Fibroblast of lung (primary cell): Measurements from ENCODE around the gene KCTD13. TPM values are rescaled to one million over a fixed set of nuclear protein-coding genes. Genes with fewer than 3 reads are reported as not detected.

Experiments
- DNase-seq, 2 donors: peaks; one replicate each; pipeline versions ENCODE4 v3.0.0 to v3.0.0-alpha.2; 2010; ENCODE audit warnings: low read depth in 2 of 2
- H2AFZ ChIP-seq: 2 replicates; pipeline ENCODE4 v1.5.1; 2012; ENCODE audit warnings: low read length, control low read depth, inconsistent platforms
- H3K27ac ChIP-seq: 2 replicates; pipeline ENCODE4 v1.5.1; 2011; ENCODE audit warnings: low read length, control low read depth; ENCODE audit not compliant: insufficient read depth
- H3K27me3 ChIP-seq: 2 replicates; pipeline ENCODE4 v1.5.1; 2011; ENCODE audit warnings: mild to moderate bottlenecking, low read length; ENCODE audit not compliant: control insufficient read depth, insufficient read depth
- H3K36me3 ChIP-seq: 2 replicates; pipeline ENCODE4 v1.5.1; 2011; ENCODE audit warnings: low read length; ENCODE audit not compliant: control insufficient read depth, insufficient read depth
- H3K4me1 ChIP-seq: 2 replicates; pipeline ENCODE4 v1.5.1; 2011; ENCODE audit warnings: low read length; ENCODE audit not compliant: control insufficient read depth, insufficient read depth; ENCODE audit errors: extremely low read depth
- H3K4me2 ChIP-seq: 2 replicates; pipeline ENCODE4 v1.5.1; 2011; ENCODE audit warnings: low read length, control low read depth; ENCODE audit not compliant: insufficient read depth; ENCODE audit errors: extremely low read depth
- H3K4me3 ChIP-seq, 4 experiments: fragments of 200-600 bp in 1 of 4; sonication (generic) in 1 of 4; replicated peaks in 1 of 4; 2 replicates each; pipeline ENCODE4 v1.5.1; 2011 to 2016; ENCODE audit warnings: low read length in 4 of 4, low read depth in 3 of 4, mild to moderate bottlenecking in 3 of 4, control low read depth in 2 of 4, inconsistent platforms in 1 of 4, mixed read lengths in 1 of 4; ENCODE audit not compliant: insufficient read depth in 1 of 4; ENCODE audit errors: control extremely low read depth in 1 of 4
- H3K79me2 ChIP-seq: 2 replicates; pipeline ENCODE4 v1.5.1; 2012; ENCODE audit warnings: mild to moderate bottlenecking, low read length, inconsistent platforms; ENCODE audit not compliant: control insufficient read depth, insufficient read depth
- H3K9ac ChIP-seq: 2 replicates; pipeline ENCODE4 v1.5.1; 2011; ENCODE audit warnings: mild to moderate bottlenecking, low read length, control low read depth; ENCODE audit not compliant: insufficient read depth
- H3K9me3 ChIP-seq: 2 replicates; pipeline ENCODE4 v1.5.1; 2012; ENCODE audit warnings: low read depth, low read length; ENCODE audit not compliant: control insufficient read depth, insufficient read depth
- H4K20me1 ChIP-seq: 2 replicates; pipeline ENCODE4 v1.5.1; 2011; ENCODE audit warnings: low read length; ENCODE audit not compliant: control insufficient read depth, insufficient read depth; ENCODE audit errors: extremely low read depth
- EZH2 ChIP-seq: IDR thresholded peaks from 2 replicates; pipeline ENCODE4 v1.5.1; 2012; ENCODE audit warnings: low read length, control low read depth, mild to moderate bottlenecking; ENCODE audit errors: missing control alignments
- polyA plus RNA-seq, 2 donors: library from polyadenylated mRNA; depleted of rRNA in 1 of 2; stranded (reverse) in 1 of 2; unstranded in 1 of 2; fragments of >200 nt; gene quantifications; 2 replicates each; pipeline ENCODE4 v1.2.1, GENCODE V29; 2011 to 2012; ENCODE audit warnings: missing spikeins in 1 of 2
- total RNA-seq: library from RNA; depleted of rRNA; stranded (reverse); fragments of >200 nt; gene quantifications from 2 replicates; pipeline ENCODE4 v1.2.1, GENCODE V29; 2014
- TF ChIP-seq, protein P1 (sequence below), 2 donors: IDR thresholded peaks in 1 of 2; conservative IDR thresholded peaks in 1 of 2; 1 replicate in 1 of 2; 2 replicates in 1 of 2; pipeline ENCODE4 v1.5.1; 2011 to 2012; ENCODE audit warnings: low read length in 2 of 2, control low read depth in 1 of 2, inconsistent platforms in 1 of 2, low read depth in 1 of 2, mild to moderate bottlenecking in 1 of 2

Gene KCTD13
- total and polyA plus RNA-seq, 2 donors (not counting 1 experiment from before 2014, with no cell fraction given): 5.9 to 6.3 TPM

DNA sequence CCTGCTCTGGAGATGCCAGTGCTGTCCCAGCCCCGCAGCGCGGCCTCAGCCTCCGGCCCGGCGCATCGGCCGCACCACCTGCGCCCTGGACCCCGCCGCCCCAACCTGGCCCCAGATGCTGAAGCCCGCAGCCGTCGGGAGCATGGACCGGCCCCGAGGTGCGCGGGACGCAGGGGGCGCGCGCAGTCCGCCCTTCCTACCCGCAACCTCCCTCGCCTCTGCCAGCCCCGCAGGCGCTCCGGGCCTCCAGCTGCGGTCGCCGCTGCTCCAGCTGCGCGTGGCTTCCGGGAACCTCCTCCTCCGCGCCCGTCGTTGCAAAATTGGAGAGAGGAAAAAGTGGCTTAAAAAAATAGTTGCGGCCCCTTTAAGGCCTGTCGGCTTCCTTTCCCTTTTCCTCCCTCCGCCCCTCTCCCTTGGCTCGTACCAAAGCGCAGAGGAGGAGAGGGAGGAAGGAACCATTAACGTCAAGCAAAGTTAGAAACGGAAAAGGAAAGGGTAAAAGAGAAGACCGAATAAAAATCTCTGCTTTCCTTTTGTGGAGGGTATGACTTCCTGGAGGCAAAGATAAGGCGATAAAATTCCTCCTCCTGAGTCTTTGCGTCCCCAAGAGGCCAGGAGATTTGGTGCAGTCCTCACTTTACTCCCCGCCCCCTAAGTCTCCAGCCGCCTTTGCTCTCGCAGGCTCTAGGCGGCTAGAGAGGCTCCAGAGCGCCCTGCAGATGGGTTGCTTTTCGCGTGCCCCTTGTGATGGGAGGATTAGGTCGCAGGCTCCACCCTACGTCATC lies 63.0 kb downstream of the KCTD13 start, which contains the start of gene CDIPT:
Gene CDIPT (minus strand): TSS at position 343 of the 785 bp plus-strand sequence. CDS start 369 bp downstream, outside the sequence.
- TF ChIP-seq, protein P1, sequence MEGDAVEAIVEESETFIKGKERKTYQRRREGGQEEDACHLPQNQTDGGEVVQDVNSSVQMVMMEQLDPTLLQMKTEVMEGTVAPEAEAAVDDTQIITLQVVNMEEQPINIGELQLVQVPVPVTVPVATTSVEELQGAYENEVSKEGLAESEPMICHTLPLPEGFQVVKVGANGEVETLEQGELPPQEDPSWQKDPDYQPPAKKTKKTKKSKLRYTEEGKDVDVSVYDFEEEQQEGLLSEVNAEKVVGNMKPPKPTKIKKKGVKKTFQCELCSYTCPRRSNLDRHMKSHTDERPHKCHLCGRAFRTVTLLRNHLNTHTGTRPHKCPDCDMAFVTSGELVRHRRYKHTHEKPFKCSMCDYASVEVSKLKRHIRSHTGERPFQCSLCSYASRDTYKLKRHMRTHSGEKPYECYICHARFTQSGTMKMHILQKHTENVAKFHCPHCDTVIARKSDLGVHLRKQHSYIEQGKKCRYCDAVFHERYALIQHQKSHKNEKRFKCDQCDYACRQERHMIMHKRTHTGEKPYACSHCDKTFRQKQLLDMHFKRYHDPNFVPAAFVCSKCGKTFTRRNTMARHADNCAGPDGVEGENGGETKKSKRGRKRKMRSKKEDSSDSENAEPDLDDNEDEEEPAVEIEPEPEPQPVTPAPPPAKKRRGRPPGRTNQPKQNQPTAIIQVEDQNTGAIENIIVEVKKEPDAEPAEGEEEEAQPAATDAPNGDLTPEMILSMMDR (conservative IDR thresholded peaks at IDR 0.05 in 1 of 2, IDR thresholded peaks at IDR 0.05 in 1 of 2; ENCODE audit: low read depth in 1 of 2, low read length in 2 of 2): peak; percentile 42 to 59
- no peak for TF ChIP-seq EZH2
- peak within 1 kb of the TSS; percentile 48 to 92 (median 88) for H3K4me3 ChIP-seq
- peak within 1 kb of the TSS; percentile 89 for H2AFZ ChIP-seq

DNA sequence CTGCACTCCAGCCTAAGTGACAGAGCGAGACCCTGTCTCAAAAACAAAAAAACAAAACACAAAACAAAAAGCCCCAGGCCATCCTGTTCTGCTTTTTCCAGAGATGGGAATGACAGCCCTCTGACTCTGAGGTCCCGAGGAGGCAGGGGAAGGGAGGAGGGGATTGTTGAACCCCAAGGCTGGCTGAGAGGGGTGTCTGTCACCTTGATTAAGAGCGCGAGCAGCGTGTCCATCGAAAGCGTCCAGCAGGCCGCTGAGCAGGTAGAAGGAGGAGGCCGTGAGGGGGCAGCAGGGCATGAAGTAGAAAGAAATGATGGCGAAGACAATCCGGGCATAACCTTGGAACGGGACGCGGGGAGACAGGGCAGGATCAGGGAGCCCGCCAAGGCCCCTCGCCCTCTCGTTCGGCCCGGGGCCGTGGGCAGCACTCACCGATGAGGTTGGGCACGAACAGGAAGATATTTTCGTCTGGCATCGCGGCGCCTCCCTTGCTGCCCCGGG lies 63.6 kb downstream of the KCTD13 start:
- Histone ChIP-seq H3K79me2 (peaks cover 14% of the 10 kb centered on the region), H3K4me2 (peak overlapping the region; percentile 94), H3K27ac (peak overlapping the region; percentile 96), H3K36me3 (peaks cover 9% of the 10 kb centered on the region), H2AFZ (peak overlapping the region; percentile 57), H3K27me3 (no peaks in the 10 kb centered on the region), H3K4me3 (peak overlapping the region; percentile 48 to 92 (median 88)), H3K9me3 (no peaks in the 10 kb centered on the region), H3K9ac (peak overlapping the region; percentile 81), H4K20me1 (no peaks in the 10 kb centered on the region), H3K4me1 (no peaks in the 10 kb centered on the region)
- TF ChIP-seq, protein P1 (conservative IDR thresholded peaks at IDR 0.05 in 1 of 2, IDR thresholded peaks at IDR 0.05 in 1 of 2; ENCODE audit: low read depth in 1 of 2, low read length in 2 of 2): peak; percentile 6 to 20
- no peak for TF ChIP-seq EZH2
- no peak for DNase-seq

More for the DNA sequence above, 63.0 kb downstream of the KCTD13 start, which contains the start of gene CDIPT:
- peaks cover 14% of the 10 kb centered on the region for H3K79me2 ChIP-seq
- no peaks in the 10 kb centered on the region for H3K9me3 ChIP-seq
- H3K27ac ChIP-seq: peak within 1 kb of the TSS; percentile 96
- H3K9ac ChIP-seq: peak within 1 kb of the TSS; percentile 81
- H3K27me3 ChIP-seq: no peaks in the 10 kb centered on the region
- peaks cover 9% of the 10 kb centered on the region for H3K36me3 ChIP-seq
- H3K4me2 ChIP-seq: peak within 1 kb of the TSS; percentile 94
- H3K4me1 ChIP-seq: no peaks in the 10 kb centered on the region
- no peaks in the 10 kb centered on the region for H4K20me1 ChIP-seq
- peak; percentile 97 to 99 for DNase-seq

DNA sequence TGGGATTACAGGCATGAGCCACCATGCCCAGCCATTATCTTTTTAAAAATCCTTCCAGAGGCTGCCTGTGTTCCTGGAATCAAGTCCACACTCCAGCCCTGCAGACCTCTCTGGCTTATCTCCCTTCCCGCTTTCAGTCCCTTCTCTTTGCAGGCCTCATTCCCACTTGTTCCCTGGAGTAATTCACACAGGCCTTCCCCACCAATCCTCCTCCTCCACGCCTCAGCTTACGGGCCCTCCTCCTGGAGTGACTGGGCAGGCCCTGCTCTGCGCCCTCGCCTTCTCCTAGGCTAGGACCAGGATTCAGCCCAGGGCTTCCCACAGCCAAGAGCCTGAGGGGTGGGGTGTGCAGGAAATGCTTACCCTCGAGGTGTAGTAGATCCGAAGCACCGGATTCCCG lies 65.8 kb downstream of the KCTD13 start:
- DNase-seq: no peak

More for the DNA sequence above, 65.8 kb downstream of the KCTD13 start:
- Histone ChIP-seq H4K20me1 (no peaks in the 10 kb centered on the region), H3K79me2 (peaks cover 14% of the 10 kb centered on the region), H3K4me2 (no peak overlapping the region), H3K27me3 (no peaks in the 10 kb centered on the region), H3K4me3 (no peak overlapping the region), H3K27ac (no peak overlapping the region), H3K36me3 (peaks cover 9% of the 10 kb centered on the region), H3K9ac (no peak overlapping the region), H3K4me1 (no peaks in the 10 kb centered on the region), H2AFZ (no peak overlapping the region), H3K9me3 (no peaks in the 10 kb centered on the region)
- TF ChIP-seq, protein P1 (conservative IDR thresholded peaks at IDR 0.05 in 1 of 2, IDR thresholded peaks at IDR 0.05 in 1 of 2; ENCODE audit: low read depth in 1 of 2, low read length in 2 of 2): no peak
- TF ChIP-seq EZH2: no peak
